ENCODE measurements around the gene TM4SF4.

DNA sequence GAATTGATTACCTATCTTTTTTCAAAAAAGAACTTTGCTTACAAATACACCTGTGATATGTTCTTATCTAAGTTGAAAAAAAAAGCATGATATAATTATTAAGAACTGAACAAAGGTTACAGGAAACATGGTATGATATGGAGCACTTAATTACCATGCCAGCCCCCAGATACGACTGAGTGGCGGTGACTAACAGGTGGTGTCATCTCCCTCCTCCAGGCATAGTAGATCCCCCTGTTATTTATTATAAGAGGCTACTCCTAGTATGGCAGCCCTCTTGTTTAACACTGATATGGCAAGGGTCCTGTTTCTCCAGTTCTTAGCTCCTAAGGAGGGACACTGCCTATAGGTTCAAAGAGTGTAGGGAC lies 31.0 kb upstream of the TM4SF4 start:
- TF ChIP-seq, protein P1, sequence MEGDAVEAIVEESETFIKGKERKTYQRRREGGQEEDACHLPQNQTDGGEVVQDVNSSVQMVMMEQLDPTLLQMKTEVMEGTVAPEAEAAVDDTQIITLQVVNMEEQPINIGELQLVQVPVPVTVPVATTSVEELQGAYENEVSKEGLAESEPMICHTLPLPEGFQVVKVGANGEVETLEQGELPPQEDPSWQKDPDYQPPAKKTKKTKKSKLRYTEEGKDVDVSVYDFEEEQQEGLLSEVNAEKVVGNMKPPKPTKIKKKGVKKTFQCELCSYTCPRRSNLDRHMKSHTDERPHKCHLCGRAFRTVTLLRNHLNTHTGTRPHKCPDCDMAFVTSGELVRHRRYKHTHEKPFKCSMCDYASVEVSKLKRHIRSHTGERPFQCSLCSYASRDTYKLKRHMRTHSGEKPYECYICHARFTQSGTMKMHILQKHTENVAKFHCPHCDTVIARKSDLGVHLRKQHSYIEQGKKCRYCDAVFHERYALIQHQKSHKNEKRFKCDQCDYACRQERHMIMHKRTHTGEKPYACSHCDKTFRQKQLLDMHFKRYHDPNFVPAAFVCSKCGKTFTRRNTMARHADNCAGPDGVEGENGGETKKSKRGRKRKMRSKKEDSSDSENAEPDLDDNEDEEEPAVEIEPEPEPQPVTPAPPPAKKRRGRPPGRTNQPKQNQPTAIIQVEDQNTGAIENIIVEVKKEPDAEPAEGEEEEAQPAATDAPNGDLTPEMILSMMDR (IDR thresholded peaks at IDR 0.05): no peak
- TF ChIP-seq EZH2 (IDR thresholded peaks at IDR 0.05; ENCODE audit: borderline replicate concordance, insufficient read depth, low read depth, low read length, poor library complexity, severe bottlenecking): no peak

Measured in B cell (primary cell).